NCI-H774 (cell line): ENCODE data around the gene SHISA7.

ENCODE experiments used
- DNase-seq: peaks from one replicate; lab custom pipeline; 2025; lab: John Stamatoyannopoulos, UW

The SHISA7 gene

DNA sequence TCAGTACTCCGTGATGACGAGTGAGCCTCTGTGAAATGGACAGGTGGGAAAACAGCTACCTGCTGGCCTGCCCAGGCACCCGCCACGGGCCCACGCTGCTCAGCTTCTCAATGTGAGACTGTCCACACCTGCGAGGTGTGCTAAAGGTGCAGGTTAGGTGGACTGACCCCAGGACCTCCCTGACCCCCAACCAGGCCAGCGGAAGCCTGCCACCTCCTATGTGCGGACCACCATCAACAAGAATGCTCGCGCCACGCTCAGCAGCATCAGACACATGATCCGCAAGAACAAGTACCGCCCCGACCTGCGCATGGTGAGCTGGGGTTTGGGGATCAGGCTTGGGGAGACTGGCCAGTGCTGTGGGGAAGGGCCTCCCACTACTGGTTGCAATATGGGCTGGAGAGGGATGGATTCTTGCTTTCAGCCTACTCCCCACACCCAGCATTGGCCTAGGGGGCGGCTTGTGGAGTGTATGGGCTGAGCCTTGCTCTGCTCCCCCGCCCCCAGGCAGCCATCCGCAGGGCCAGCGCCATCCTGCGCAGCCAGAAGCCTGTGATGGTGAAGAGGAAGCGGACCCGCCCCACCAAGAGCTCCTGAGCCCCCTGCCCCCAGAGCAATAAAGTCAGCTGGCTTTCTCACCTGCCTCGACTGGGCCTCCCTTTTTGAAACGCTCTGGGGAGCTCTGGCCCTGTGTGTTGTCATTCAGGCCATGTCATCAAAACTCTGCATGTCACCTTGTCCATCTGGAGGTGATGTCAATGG lies 55.2 kb downstream of the SHISA7 start:
- no peak for DNase-seq

DNA sequence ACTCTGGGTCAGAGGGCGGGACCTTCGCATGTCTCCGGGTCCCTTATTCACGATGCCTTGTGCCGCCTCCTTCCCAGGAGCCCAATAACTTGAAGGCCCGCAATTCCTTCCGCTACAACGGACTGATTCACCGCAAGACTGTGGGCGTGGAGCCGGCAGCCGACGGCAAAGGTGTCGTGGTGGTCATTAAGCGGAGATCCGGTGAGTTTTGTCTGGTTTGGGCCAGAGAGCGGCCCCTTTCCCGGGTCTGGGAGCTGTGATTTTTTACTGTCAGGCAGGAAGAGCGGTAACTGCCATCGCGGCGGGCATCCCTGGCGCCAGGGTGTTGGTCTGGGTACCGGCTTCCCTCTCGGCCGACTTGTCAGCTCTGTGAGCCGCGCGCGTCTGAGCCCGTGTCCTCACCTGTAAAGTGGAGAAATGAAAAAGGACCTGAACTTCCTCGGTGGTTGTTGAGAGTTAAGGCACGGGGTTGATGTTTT lies 56.6 kb downstream of the SHISA7 start:
- DNase-seq: no peak

DNA sequence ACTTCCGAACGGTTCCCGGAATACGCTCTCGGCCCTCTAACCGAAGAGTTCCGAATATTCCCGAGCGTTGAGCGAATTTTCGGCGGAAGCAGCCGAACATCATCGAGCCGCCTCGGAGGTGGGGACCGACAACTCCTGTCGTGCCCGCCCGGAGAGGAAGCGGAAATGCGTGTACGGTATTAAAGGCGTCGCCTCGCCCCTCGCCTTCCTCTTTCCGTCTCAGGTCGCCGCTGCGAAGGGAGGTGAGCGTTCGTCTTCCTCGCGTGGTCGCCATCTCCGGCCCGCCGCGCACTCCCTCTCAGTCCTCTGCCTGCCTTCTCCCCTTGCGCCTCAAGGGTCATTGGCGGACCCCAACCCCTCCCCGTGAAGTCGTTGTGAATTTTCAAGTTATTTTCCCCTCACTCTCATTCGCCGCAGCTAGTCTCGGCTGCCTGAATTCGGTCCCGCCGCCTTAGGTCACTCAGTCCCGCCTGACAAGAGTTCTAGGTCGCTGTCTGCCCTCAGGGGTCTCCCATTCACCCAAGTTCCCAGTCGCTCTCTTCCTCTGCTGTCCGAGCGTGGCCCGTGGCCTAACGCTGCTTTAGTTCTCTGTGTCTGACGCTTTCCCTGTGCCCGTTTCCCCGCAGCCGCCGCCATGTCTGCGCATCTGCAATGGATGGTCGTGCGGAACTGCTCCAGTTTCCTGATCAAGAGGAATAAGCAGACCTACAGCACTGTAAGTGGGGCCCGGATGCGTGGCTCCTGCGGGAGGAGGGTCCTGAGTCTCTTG lies 57.2 kb downstream of the SHISA7 start, which contains the start of gene RPL28:
RPL28 (plus strand) TSS at position 209 of the 769 bp plus-strand sequence; CDS start at position 635, 426 bp downstream.
- DNase-seq: peak; percentile 98

DNA sequence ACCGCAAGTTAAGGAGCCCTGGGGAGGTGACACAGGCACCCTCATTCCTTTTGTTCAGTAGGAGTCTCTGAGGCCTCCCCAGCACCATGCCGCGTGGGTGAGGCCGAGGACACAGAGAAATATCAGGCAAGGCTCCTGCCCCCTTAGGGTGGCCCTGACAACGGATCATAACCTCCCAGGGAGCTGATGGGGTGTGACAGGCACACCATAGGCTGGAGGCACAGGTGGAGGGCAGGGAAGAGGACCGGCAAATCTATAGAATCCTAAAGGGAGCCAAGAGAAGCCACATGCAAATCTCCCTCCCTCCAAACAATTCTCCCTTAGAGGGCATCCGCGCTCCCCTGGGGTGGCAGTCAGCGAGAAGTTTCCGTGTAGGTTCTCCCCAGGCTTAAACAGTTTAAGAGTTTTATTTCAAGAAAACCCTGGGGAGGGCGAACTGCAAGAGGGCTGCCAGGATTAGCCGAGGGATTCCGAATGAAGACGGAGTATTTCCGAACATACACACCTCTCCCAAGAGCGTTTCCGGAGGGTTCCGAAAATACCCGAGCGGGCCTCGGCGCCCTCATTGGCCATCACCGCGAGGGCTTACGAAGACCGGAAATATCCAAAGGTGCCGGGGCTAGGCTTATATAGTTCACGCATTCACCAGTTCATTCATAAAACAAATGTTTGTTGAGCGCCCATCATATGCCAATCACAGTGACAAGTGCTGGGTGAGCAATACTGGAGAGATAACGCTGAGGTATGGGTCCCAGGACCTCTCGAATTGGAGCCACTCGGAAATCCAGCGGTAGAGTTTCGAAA lies 58.0 kb downstream of the SHISA7 start:
- DNase-seq: peak; percentile 92

DNA sequence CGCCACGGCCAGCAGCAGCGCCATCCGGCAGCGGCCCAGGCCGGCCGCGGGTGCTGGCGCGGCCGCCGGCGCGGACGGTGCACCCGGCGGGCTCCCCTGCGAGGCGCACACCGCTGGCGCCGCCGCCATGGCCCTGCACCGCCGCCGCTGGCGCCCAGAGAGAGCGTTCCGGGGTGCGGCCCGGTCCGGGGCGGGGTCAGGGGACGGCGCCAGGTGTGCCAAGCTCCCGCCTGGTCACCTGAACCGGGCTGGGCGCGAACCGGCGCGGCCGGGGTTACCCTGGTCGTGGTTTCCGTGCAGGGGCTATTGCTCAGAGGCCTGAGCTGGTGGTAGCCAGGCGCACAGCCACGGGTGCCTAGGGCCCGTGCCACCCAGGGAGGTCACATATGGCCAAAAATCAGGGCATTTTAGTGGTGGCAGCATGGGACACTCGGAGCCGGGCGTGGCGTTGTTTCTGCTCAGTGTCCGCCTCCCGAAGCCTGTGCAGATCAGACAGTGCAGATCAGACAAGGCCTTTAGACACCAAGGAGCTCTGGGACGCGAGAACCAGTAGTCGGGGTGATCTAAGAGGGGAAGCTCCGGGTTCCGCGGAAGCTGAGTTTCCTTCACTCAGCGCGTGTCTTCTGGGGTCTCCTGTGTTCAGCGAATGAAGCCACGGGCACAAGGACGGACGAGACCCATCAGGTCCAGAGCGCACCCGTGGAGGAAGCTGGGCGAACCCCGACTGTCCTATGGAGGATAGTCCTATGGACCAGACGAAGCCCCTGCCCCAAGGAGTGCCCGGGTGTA lies 58.8 kb downstream of the SHISA7 start, which contains the start of gene TMEM238:
TMEM238 (minus strand) TSS at position 162 of the 789 bp plus-strand sequence; CDS start at position 129, 33 bp downstream.
- peak; percentile 45 for DNase-seq

DNA sequence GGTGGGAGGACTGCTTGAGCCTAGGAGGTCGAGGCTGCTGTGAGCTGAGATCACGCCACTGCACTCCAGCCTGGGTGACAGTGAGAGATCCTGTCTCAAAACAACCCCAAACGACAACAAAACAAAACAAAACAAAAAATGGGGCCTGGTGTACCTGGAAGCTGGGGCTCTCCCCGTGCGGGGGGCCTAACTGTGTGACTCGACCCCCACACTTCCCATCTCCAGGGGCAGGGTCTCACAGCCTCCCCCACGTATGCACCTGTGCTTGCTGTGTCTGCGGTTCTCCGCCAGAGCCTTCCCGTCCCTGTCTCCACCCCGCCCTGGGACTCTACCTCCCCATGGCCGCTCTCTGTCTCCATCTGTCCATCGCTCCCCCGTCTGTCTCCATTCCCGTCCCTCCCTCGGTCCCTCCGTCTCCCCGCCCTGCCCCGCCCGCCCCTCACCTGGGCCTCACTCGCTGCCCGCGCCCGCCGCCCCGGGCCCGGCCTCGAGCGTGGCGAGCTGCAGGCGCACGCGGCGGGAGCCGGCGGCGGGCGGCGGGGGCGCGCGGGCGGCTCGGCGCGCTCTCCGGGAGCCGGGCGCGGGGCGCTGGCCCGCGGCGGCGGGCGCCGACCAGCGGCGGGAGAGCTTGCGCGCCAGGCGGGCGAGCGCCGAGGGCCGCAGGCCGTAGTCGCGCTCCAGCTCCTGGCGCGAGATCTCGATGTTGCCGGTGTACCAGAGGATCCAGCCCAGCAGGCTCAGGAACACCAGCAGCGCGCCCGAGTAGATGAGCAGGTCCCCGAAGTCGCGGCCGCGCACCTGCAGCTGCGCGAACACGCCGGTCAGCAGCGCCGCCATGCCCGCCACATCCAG lies 59.6 kb downstream of the SHISA7 start:
- DNase-seq: peak; percentile 45

DNA sequence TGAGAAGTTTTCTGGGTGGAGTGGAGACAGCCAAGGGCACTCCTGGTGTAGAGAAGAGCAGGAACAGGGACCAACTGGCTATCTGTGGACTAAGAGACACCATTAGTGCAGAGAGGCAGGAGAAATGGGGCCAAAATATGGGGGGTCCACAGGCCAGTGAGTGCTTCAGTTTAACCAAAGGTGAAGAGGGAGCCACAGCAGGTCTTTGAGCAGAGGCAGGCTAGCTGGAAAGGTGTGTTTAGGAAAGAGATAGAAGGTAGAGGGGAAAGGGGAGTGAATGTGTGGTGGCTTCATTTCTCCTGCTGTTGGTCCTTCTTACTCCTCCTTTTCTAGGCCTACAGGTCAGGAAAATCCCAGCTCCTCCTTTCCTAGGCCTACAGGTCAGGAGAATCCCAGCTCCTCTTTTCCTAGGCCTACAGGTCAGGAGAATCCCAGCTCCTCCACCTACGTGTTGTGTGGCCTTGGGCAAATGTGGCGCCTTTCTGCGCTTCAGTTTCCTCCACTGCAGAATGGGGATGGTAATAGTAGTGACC lies 60.5 kb downstream of the SHISA7 start:
- DNase-seq: no peak

DNA sequence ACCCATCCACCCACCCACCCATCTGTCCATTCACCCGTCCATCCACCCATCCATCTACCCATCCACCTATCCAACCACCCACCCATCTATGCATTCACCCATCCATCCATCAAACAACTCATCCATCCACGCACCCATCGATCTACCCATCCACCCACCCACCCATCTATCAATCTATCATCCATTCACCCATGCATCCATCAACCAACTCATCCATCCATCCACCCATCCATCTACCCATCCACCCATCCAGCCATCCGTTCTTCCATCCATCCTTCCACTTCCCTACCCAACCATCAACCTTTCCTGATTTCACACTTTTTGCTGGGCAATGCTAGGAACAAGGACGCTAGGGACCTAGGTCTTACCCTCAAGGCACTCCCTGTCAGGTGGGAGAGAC lies 61.1 kb downstream of the SHISA7 start:
- no peak for DNase-seq

DNA sequence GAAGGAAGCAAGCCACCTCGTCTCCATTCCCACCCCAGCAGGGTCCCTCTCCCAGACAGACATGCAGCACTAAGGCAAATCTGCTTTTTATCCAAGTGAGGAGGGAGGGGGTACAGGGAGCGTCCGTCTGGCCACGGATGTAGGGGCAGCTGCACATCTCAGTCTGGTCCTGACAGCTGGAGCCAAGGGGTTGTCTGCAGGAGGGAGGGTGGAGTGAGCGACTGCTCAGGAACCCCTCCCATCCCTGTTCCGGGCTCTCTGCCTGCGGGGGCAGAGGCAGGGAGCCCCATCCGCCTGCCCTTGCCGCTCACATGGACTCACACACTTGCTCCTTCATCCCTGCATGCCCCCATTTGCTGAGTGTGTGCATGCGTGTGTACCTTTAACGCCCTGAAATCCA lies 63.9 kb downstream of the SHISA7 start:
- no peak for DNase-seq
